Stomach (tissue), 9 donors: ENCODE results near the gene ITK. TPM values are rescaled to one million over a fixed set of nuclear protein-coding genes. Genes with fewer than 3 reads are reported as not detected.

Experiments used
- DNase-seq, 2 donors: peaks; one replicate each; pipeline versions ENCODE4 v3.0.0 to v3.0.0-alpha.2; 2013 to 2019
- H3K27ac ChIP-seq, 5 donors: fragments of 200-600 bp in 4 of 5; sonication (generic) in 4 of 5; one replicate each; pipeline ENCODE4 v1.5.1; 2013 to 2019; ENCODE audit warnings: mild to moderate bottlenecking in 1 of 5, moderate library complexity in 1 of 5
- H3K27me3 ChIP-seq, 3 donors: fragments of 200-600 bp; sonication (generic); one replicate each; pipeline ENCODE4 v1.5.1; 2017 to 2019; ENCODE audit warnings: mixed run types in 1 of 3
- H3K36me3 ChIP-seq, 4 donors: fragments of 200-600 bp; sonication (generic); 1 replicate in 3 of 4; 2 replicates in 1 of 4; pipeline ENCODE4 v1.5.1; 2016 to 2019
- H3K4me1 ChIP-seq, 4 donors: fragments of 200-600 bp; sonication (generic); one replicate each; pipeline ENCODE4 v1.5.1; 2016 to 2019
- H3K4me3 ChIP-seq, 4 donors: fragments of 200-600 bp; sonication (generic) in 3 of 4; one replicate each; pipeline ENCODE4 v1.5.1; 2016 to 2019; ENCODE audit warnings: mild to moderate bottlenecking in 1 of 4
- H3K9me3 ChIP-seq, 4 donors: fragments of 200-600 bp; sonication (generic); one replicate each; pipeline ENCODE4 v1.5.1; 2016 to 2019
- CTCF ChIP-seq, 7 experiments: fragments of 450-650 bp in 4 of 7; fragments of 200-600 bp in 3 of 7; sonication (generic) in 3 of 7; IDR thresholded peaks; one replicate each; pipeline ENCODE4 v1.5.1; 2016 to 2019; ENCODE audit warnings: antibody characterized with exemption in 7 of 7, control low read depth in 2 of 7, mild to moderate bottlenecking in 1 of 7
- EP300 ChIP-seq: sonication (generic); formaldehyde crosslinking; IDR thresholded peaks from one replicate; pipeline ENCODE4 v1.6.1; 2017; ENCODE audit warnings: antibody characterized with exemption
- POLR2A ChIP-seq, 4 donors: fragments of 450-650 bp; IDR thresholded peaks; one replicate each; pipeline ENCODE4 v1.6.1; 2016; ENCODE audit warnings: antibody characterized with exemption in 4 of 4, control low read depth in 2 of 4, mild to moderate bottlenecking in 1 of 4, moderate library complexity in 1 of 4
- POLR2AphosphoS5 ChIP-seq, 3 donors: sonication (generic); formaldehyde crosslinking; IDR thresholded peaks; one replicate each; pipeline ENCODE4 v1.6.1; 2016; ENCODE audit warnings: antibody characterized with exemption in 3 of 3
- WGBS, 5 donors: extraction: QIAGEN DNeasy Blood & Tissue Kit in 3 of 5; methylation state at CpG; one replicate each; pipeline versions ENCODE4 v1.1.5 to v1.1.7; 2013 to 2018; 5-methylcytosine and 5-hydroxymethylcytosine counted together
- intact Hi-C: fragments of 100-400 bp; cut with DNase I; formaldehyde crosslinking; loops from one replicate; pipeline ENCODE4 v1.15.1; 2023; ENCODE audit warnings: low total_unique reads
- polyA plus RNA-seq, 3 donors: library from polyadenylated mRNA; stranded (reverse); fragments of 200-250 nt; gene quantifications; one replicate each; pipeline ENCODE4 v1.2.3, GENCODE V29; 2013
- total RNA-seq, 5 donors: library from RNA; depleted of rRNA; stranded (reverse); fragments of >200 nt; gene quantifications; one replicate each; pipeline versions ENCODE4 v1.1.0 to v1.2.3, GENCODE V29; 2014 to 2016
- donor health status: healthy with polysubstance abuse.
- donor health status: Bipolar disorder and iron deficiency.
- donor health status: healthy.

ITK gene
- total and polyA plus RNA-seq, 8 donors: 0.58 to 9.9 (median 2.3) TPM; not detected in 1

- 58 to 69% (median 68%) methylated on average over 6 of the region's 6 CpGs for WGBS, 5 donors
- no peaks in the 10 kb centered on the region for H3K9me3 ChIP-seq
- H3K4me1 ChIP-seq: no peaks in the 10 kb centered on the region
- no peak for DNase-seq
- H3K27me3 ChIP-seq: no peaks in the 10 kb centered on the region
- H3K36me3 ChIP-seq: no peaks in the 10 kb centered on the region
- no peak overlapping the region for H3K4me3 ChIP-seq
- no peak overlapping the region for H3K27ac ChIP-seq
- TF ChIP-seq POLR2AphosphoS5 (IDR thresholded peaks at IDR 0.05) (no peak), CTCF (IDR thresholded peaks at IDR 0.05) (no peak), POLR2A (IDR thresholded peaks at IDR 0.05) (no peak), EP300 (no peak)
- intact Hi-C loops: no loop called here
Observed at GRCh38 chr5:157225469-157226422, 45.1 kb downstream of the ITK start.

GRCh38 chr5:157230610-157231009 is 50.0 kb downstream of the ITK start:
- no peak for DNase-seq
- TF ChIP-seq POLR2AphosphoS5 (IDR thresholded peaks at IDR 0.05): no peak
- TF ChIP-seq CTCF (IDR thresholded peaks at IDR 0.05): no peak
- TF ChIP-seq POLR2A (IDR thresholded peaks at IDR 0.05): no peak
- no peak for TF ChIP-seq EP300
- Histone ChIP-seq H3K4me3 (no peak overlapping the region), H3K27me3 (no peaks in the 10 kb centered on the region), H3K27ac (no peak overlapping the region), H3K9me3 (no peaks in the 10 kb centered on the region), H3K36me3 (no peaks in the 10 kb centered on the region), H3K4me1 (no peaks in the 10 kb centered on the region)
- intact Hi-C loops: no loop called here

- WGBS, 5 donors: 72 to 82% (median 77%) methylated on average over 6 of the region's 6 CpGs
- Histone ChIP-seq H3K27me3 (no peaks in the 10 kb centered on the region), H3K4me1 (no peaks in the 10 kb centered on the region), H3K4me3 (no peak overlapping the region), H3K36me3 (no peaks in the 10 kb centered on the region), H3K9me3 (no peaks in the 10 kb centered on the region), H3K27ac (no peak overlapping the region)
- DNase-seq: no peak
- intact Hi-C loops: no loop called here
- TF ChIP-seq EP300: no peak
- no peak for TF ChIP-seq POLR2AphosphoS5 (IDR thresholded peaks at IDR 0.05)
- no peak for TF ChIP-seq POLR2A (IDR thresholded peaks at IDR 0.05)
- no peak for TF ChIP-seq CTCF (IDR thresholded peaks at IDR 0.05)
Observed at GRCh38 chr5:157232706-157233105, 52.1 kb downstream of the ITK start.

- TF ChIP-seq EP300: no peak
- TF ChIP-seq POLR2AphosphoS5 (IDR thresholded peaks at IDR 0.05): no peak
- TF ChIP-seq POLR2A (IDR thresholded peaks at IDR 0.05): no peak
- TF ChIP-seq CTCF (IDR thresholded peaks at IDR 0.05): no peak
- Histone ChIP-seq H3K27ac (no peak overlapping the region), H3K4me3 (no peak overlapping the region), H3K36me3 (no peaks in the 10 kb centered on the region), H3K9me3 (no peaks in the 10 kb centered on the region), H3K27me3 (no peaks in the 10 kb centered on the region), H3K4me1 (no peaks in the 10 kb centered on the region)
- WGBS, 5 donors: 74 to 88% (median 86%) methylated on average over 3 of the region's 3 CpGs
- no peak for DNase-seq
- intact Hi-C loops: no loop called here
Observed at GRCh38 chr5:157233515-157233914, 52.9 kb downstream of the ITK start.
